SKM-1 treated with dmso at 0.1 percent for 144 hours (cell line): ENCODE results near the gene MAML1.

Experiments
- DNase-seq: peaks from one replicate; lab custom pipeline; 2025; ENCODE audit not compliant: unreplicated experiment; lab: John Stamatoyannopoulos, UW

The MAML1 gene

DNA sequence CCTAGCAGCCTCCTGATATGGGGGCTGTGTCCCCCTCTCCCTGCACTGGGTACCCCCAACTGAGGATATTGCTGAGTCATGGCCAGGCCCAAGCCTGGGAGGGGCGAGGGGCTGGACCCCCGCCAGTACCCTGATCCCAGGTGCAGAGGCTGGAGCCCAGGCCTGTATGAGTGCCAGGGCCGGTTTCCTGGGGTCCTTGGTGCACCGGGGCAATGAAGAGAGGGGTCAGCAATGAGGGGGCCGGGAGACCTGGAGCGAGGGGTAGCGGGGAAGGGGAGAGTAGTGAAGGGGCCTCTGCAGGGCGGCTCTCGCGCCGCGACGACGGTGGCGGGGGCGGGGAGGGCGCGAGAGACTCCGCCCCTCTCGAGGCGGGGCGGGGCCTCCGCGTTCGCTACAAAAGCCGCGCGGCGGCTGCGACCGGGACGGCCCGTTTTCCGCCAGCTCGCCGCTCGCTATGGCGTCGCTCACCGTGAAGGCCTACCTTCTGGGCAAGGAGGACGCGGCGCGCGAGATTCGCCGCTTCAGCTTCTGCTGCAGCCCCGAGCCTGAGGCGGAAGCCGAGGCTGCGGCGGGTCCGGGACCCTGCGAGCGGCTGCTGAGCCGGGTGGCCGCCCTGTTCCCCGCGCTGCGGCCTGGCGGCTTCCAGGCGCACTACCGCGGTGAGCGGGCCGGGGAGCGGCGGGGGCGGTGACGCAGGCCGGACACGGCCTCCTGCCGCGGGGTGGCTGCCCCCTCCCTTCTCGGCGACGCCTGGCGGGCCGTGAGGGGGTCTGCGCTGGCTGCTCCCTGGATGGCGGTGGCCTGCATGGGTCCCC, 88.1 kb downstream of the MAML1 start, which contains the start of gene SQSTM1:
Gene SQSTM1, plus strand, starts transcription at position 423 of the 815 bp plus-strand sequence. Its CDS starts 32 bp downstream, at position 455.
- DNase-seq = peak; percentile 38

DNA sequence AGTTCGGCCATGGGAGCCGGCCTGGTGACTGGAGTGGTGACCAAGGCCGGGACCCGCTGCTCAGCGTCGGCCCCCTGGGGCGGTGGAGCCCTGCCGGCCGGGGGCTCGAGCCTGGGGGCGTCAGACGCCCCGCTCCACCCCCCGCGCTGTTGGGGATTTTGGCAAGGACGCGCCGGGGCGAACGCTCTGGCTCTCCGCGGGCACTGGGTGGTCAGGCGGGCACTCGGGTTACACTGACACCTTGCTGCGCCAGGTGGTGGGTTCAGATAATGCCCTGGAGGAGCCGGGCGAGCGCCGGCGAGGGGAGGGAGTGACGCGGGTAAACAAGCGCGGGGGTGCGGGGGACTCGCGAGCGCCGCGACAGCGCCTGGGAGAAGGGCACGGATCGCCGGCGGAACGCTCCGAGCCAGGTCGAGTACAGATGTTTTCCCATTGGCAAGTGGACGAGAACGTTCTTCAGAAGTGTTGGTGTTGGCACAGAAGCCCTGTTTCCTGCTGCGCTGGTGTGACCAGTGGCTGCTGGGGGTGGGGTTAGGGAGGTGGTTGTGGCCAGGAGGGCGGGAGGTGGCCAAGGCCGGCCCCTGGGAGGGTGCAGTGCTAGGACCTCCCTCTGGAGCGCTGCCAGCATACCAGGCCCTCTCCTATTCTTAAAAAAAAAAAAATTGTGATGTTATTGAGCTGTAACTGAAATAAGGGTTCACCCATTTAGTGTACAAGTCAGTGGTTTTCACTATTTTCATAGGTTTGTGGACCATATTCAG, 88.9 kb downstream of the MAML1 start:
- peak; percentile 76 for DNase-seq

DNA sequence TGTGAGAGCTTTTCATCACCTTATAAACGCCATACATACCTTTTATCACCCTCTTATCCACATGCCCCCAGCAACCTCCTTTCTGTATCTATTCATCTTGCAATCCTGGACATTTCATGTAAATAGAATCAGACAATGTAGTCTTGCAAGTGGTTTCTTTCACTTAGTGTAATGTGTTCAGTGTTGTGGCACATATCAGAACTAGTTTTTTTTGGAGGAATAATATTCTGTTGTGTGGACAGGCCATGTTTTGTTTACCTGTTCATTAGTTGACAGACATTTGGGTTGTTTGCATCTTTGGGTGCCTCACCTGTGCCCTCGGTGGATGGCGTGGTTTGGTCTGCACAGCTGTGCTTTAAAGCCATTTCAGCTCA, 89.4 kb downstream of the MAML1 start:
- DNase-seq = no peak

DNA sequence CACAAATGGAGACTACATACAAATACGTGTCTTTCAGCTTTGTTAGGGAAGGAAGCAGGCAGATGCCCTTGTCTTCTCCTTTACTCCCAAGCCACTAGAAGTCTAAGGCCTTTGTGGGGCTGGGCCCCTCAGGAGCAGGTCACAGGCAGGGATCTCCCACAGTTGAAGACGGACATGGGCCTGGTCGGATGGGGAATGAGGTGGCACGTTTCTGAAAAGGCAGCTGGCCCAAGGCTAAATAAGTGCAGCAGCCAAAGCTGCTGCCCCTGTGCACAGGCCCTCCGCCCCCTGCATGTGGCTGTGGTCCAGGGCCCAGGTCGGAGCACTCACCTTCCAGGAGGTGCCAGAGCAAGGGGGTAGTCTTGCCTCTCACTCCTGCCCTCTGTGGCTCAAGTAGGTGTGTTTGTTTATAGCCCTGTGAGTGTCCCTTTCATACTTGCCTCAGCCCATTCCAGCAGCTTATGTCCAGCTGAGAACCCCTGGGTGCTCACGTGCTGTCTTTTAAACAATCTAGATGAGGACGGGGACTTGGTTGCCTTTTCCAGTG, 89.9 kb downstream of the MAML1 start:
- DNase-seq = no peak

DNA sequence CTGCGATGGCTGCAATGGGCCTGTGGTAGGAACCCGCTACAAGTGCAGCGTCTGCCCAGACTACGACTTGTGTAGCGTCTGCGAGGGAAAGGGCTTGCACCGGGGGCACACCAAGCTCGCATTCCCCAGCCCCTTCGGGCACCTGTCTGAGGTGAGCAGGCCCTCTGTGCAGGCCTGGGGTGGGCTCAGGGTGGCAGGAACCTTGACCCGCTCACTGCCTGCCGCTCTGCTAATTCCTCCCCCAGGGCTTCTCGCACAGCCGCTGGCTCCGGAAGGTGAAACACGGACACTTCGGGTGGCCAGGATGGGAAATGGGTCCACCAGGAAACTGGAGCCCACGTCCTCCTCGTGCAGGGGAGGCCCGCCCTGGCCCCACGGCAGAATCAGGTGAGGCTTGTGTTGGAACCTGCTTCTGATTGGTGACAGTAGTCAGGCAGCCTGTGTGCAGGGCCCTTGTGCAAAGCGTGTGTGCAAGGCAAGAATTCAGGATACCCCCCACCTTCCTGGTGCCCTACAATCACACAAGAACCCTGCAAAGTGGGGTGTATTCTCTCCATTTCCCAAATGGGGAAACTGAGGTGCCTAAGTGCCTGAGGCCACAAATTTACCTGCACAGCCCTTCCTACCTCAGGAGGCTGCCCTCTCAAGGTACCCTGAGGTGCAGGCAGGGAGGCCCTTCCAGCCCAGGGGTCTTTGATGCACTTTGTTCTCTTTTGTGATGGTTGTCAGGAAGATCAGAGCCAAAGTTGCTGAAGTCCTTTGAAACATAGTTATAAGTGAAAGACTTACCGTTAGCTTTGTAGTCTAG, 91.5 kb downstream of the MAML1 start:
- no peak for DNase-seq

DNA sequence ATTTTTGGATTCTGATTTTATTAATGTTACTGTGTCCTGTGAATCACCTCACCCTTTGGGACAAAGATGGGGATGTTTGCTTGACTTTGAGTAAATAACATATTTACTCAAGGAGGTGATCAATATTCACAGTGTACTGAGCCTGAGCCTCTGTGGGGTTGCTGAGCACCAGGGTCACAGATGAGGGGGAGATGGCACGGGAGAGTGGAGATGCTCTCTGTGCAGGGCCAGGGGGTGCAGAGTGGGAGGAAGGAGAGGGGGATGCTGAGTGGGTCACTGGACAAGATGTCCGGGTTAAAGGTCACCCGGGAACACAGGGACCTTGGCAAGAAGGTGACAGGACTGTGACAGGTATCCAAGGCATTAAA, 92.1 kb downstream of the MAML1 start:
- no peak for DNase-seq

DNA sequence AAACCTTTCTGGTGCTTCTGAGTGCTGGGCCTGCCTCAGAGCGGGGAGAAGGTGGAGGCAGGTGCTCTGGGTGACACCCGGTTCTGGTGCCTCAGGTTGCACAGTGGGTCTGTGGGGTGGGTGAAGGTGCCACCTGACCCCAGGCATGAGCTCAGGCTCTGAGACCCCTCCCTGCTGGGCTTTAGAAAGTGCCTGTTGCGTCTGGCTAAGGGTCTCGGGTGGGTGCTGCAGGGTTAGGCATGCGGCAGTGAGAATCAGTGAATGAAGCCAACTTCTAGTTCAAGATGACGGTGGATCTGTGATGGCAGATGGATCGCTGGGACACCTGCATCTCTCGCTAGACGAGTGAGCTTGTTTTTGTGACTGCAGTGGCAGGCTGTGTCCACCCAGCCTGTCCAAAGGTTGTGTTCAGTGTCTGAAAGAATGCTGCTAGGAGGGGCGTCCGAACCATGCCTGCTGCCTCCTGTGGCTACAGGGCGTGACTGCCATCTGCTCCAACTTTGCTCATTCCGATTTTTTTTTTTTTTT, 93.1 kb downstream of the MAML1 start:
- DNase-seq = no peak
